HG03097 (cell line): ENCODE measurements around the gene PSORS1C1.
"Not testable (repeated sequence)": the region's sequence is repeated elsewhere in the genome, so short reads cannot be mapped to it uniquely, and the experiment has no call there.

Experiments used
- ATAC-seq: cut with Tn5 transposase; IDR thresholded peaks from one replicate; pipeline ENCODE4 v1.9.1; 2021; ENCODE audit not compliant: unreplicated experiment, low FRiP score

Gene PSORS1C1, protein sequence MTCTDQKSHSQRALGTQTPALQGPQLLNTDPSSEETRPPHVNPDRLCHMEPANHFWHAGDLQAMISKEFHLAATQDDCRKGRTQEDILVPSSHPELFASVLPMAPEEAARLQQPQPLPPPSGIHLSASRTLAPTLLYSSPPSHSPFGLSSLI

DNA sequence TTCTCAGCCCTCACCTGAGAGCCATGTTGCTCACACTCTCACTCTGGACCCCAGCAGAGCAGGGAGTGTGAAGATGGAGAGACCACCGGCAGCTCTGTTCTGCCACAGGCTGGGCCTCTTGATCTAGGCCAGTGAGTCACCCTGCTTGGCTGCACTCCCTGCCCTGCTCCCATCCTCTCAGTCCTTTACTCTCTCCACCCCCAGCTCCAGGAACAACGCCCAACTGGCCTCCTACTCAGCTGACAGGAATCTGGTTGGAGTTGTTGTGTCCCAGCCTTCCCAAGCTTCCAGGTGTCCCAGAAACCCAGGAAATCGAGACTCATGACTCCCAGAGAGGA lies at the start of gene PSORS1C1:
Gene PSORS1C1, plus strand, starts transcription at position 260 of the 338 bp plus-strand sequence. CDS start 14,833 bp downstream, outside the sequence.
- no peak for ATAC-seq

DNA sequence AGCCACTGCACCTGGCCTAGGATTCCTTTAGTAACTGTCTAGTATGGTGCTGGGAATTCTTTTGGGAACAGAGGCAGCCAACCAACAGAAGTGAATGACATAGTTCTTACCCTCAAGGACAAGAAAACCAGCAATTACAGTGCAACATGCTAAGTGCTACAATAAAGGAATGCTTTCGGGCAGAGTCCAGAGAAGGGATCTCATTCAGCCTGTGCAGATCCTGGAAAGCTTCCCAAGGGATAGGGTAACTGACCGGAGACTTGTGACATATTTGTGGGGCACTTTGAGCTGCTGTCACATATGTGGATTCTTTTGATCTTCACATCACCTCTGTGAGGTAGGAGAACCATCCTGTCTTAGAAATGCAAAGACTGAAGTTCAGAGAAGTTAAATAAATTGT lies 49.0 kb upstream of the PSORS1C1 start:
- ATAC-seq: no peak

DNA sequence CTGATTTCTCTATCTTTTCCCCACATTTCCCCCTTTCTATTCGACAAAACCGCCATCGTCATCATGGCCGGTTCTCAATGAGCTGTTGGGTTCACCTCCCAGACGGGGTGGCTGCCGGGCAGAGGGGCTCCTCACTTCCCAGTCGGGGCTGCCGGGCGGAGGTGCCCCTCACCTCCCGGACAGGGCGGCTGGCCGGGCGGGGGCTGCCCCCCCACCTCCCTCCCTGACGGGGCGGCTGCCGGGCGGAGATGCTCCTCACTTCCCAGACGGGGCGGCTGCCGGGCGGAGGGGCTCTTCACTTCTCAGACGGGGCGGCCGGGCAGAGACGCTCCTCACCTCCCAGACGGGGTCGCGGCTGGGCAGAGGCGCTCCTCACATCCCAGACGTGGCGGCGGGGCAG lies 47.6 kb upstream of the PSORS1C1 start:
- ATAC-seq: not testable (repeated sequence)

DNA sequence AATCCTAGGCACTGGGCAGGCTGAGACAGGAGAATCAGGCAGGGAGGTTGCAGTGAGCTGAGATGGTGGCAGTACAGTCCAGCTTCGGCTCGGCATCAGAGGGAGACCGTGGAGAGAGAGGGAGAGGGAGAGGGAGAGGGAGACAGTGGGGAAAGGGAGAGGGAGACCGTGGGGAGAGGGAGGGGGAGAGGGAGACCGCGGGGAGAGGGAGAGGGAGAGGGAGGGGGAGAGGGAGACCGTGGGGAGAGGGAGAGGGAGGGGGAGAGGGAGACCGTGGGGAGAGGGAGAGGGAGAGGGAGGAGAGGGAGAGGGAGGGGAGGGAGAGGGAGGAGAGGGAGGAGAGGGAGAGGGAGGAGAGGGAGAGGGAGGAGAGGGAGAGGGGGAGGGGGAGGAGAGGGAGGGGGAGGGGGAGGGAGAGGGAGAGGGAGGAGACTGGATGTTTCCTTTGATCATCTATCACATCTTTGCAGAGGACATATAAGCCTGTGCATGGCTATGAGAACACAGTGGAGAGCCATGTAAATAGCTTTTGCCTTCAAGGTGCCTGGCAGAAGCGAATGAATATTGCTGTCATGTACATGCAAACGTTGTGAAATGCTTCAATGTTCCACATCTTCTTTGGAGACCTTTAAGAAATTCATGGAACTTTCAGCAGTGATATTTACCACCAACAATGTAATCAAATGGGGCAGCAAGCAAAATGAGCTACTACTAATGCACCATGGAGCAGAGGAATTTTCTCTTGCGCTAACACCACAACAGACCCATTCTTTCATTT lies 46.5 kb upstream of the PSORS1C1 start:
- ATAC-seq: not testable (repeated sequence)

DNA sequence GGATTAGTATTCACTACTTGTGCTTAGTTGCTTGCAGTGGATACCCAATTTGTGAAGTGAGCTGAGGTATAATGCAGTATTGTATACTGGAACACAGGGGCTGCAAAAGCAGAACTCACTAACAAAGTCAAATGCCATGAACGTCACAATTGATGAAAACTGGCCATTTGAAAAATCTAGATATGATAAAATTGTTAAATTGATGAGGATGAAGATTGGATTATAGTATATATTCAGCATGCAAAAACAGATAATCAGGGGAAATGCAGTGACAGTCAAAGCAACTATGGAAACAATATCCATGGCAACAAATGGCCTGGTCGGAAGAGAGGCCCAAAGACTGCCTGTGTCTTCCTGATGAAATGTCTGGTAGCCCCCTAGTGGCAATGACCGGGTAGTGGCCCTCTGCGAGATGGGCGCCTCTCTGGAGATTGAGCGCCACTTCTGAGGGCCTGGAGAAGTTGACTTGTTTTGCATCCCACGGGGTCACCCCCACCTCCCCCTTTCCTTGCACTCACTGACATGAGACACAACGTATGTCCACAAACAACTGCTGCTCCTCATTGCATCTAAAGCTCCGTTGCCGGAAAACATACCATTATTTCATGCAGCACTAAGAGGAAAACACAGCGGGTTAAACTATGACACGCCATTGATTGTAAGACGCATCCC lies 45.8 kb upstream of the PSORS1C1 start:
- ATAC-seq: no peak

DNA sequence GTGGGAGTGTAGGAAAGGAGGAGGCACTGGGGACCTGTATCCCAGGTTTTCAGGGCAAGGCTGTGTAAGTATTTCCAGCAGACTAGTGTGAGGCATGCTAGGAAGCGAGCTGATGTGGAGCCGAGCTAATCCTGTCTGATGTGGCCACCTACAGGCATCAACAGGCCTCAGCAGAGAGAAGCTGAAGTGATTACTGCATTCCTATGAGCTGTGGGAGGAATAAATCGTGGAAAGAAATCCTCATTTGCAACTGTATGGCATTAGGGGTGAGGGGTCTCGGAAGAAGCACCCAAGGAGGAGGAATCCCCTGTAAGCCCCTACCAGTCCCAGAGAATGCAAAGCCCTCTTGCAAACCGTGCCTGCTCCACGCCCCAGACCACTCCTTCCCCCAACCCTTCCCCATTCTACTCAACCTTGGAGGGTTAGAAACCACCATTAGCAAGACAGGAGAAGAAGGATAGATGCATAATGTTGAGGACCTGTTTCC lies 43.8 kb upstream of the PSORS1C1 start:
- no peak for ATAC-seq

DNA sequence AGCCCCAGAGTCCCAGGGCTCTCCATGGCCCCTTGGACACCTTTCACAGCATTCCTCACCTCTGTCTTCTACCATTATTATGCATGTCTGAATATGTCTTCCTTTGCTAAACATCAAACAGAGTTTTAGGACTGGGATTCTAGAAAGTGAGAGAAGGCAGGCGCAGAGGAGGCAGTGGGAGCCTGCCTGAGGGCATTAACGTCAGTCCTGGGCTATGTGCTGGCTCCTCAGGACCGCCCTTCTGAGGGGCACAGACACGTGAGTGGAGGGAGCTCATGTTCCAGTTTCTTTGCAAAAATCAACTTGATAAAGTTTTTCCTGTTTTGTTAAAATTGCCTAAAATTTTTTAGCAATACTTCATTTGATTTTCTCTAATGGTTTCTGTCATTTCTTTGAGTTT lies 40.2 kb upstream of the PSORS1C1 start:
- ATAC-seq: no peak

DNA sequence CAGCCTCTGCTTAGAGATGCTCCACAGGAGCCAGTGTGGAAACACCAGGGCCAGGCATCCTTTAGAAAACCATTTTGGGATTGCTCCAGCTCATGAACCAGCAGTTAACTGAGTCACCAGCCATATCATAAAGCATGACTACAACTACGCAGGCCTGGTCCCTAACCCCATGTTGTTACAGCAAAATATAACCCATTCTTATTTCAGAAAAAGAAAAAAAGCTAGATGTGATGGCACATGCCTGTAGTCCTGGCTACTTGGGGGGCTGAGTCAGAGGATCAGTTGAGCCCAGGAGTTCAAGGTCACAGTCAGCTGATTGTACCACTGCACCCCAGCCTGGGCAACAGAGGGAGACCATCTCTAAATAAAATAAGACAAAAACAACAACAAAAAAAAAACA lies 39.1 kb upstream of the PSORS1C1 start:
- no peak for ATAC-seq

DNA sequence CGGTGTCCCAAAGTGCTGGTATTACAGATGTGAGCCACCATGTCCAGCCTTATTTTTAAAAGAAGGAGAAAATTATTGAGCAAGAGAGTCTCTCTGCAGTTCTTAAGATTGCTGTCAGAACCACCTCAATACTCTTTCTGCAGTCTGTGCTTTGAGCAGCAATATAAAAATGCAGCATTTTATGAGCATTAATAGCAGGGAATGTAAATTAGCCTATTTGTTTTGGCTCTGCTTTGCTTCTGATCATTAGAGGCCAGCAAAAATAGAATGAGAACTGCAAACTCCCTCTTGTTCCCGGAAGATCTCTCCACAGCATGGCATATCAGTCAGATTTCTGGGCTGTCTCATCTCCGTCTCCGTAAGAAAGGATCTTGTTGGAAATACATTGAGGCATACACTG lies 38.0 kb upstream of the PSORS1C1 start:
- no peak for ATAC-seq

DNA sequence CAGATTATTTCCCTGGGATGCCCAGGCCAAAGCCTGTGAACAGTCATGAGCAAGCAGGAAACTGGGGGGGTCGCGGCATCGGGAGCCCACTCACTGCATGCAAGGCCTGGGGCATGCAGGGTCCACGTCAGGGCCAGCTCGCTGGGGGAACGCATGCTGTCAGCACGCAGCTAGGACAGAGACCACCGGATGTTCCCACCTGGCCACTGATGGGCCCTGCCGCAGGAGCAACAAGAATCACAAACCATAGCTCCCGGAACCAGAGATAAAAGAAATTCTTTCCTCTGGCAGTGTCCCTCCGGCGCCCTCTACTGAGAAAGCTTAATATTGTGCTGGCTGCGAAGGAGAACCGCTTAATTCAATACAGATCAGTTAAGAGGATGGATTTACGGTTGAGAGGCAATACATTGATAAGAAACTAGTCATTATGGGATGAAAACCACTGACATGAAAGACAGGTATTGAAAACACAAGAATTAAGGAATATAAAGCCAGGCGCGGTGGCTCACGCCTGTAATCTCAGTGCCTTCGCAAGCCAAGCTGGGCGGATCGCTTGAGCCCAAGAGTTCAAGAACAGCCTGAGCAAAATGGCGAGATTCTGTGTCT lies 34.8 kb upstream of the PSORS1C1 start:
- ATAC-seq: no peak

DNA sequence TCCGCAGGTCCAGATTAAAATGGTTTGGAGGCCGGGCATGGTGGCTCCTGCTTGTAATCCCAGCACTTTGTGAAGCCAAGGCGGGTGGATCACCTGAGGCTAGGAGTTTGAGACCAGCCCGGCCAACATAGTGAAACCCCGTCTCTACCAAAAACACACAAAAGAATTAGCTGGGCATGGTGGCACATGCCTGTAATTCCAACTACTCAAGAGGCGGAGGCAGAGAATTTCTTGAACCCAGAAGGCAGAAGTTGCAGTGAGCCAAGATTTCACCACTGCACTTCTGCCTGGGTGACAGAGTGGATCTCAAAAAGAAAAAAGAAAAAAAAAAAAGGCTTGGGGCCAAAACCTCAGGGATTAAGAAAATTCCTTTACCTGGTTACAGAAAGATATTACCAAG lies 32.7 kb upstream of the PSORS1C1 start:
- ATAC-seq: no peak

DNA sequence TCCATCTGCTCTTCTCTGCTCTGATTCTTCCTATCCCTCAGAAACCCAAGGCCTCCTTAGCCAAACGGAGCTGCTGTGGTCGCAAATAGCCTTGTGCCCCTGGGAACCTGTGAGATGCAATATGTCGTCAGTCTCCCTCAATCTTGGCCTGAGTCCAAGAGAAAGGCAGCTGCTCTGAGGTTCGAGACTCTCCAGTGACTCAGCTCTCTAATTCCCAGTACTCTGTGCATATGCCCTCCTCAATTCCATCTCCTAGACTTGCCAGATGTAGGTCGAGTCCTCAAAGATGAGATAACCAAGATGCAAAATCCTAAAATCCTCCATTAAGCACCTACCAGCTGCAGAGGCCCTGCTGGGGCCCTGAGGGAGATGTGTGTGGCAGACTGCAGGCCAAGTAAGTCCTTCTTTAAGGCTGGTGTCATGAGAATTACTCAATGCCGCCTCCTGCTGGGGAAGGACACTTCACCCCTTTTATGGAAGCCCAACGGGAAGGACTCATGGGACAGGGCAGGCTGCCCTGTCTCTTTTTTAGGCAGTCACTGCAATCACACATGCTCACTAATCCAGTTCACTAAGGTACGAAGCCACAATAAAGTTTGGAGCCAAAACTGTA lies 30.8 kb upstream of the PSORS1C1 start:
- ATAC-seq: no peak

DNA sequence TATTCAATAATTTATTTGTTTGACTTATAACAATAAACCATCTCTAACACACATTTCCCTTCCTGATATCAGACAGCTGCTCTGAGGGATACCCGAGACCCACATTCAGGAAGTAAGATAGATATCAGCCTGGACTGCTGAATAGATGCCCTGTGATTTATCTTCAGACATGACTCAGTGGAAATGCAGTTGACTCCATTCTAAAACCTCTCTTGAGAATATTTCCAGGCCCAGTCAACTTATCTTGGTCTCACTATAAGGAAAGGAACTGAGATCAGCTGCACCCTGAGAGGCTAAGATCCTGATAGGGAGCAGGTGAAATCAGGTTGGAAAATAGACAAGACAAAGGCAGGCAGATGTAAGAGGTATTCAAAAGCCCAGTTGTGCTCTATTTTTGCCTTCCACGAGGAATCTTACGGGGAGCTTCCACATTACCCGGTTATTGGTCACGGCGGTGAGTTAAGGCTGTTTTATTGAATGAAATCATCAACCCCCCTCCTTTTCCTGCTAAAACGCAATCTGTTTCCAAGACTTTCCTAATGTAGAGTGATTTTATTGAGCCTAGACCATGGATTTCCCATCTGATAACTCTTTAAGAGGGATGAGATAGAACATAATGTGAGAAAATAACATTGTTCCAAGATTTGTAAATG lies 27.7 kb upstream of the PSORS1C1 start:
- ATAC-seq: no peak

DNA sequence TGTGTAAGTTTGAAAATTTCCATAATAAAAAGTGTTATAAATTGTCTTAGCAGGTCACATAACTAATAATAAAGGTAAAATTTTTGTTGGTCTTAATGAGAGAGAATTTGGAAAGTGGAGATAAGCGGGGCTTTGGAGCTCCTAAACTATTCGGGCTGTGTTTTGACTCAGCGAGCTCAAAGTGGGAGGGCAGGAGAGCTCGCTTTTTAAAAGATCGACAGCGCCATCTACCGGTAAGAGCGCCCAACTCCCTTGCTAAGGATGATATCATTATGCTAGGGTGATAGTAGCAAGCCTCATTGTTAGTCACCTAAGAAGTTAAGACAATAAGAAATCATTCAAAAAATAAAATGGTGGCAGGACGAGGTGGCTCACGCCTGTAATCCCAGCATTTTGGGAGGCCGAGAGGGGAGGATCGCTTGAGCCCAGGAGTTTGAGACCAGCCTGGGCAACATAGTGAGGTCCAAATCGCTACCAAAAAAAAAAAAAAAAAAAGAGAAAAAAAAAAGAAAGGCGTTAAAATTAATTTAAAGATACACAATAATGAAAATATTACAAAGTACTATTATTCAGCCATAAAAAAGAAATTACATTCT lies 27.0 kb upstream of the PSORS1C1 start:
- no peak for ATAC-seq

DNA sequence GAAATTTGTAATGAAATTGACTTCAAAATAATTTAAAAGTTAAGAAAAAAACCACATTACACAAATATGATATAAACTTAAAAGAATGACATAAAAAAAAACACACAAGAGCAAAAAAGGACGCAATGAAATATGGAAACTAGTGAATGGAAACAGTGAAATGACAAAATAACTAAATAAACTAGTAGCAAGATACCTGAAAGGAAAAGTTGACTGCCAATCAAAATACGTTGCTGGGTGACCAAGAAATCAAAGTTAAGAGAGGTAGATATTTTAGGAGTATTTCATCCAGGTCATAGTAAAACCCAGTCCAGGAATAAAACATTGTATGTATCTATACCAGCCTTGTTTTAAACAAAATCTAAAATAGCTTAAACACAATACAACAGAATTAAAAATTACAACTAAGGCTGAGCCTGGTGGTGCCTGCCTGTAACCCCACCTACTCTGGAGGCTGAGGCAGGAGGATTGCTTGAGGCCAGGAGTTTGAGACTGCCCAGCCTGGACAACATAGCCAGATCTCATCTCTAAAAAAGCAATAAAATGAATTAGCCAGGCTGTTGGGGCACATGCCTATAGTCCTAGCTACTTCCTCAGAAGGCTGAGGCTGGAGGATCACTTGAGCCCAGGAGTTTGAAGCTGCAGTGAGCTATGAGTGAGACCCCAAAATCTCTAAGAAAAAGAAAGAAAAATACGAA lies 24.2 kb upstream of the PSORS1C1 start:
- no peak for ATAC-seq

DNA sequence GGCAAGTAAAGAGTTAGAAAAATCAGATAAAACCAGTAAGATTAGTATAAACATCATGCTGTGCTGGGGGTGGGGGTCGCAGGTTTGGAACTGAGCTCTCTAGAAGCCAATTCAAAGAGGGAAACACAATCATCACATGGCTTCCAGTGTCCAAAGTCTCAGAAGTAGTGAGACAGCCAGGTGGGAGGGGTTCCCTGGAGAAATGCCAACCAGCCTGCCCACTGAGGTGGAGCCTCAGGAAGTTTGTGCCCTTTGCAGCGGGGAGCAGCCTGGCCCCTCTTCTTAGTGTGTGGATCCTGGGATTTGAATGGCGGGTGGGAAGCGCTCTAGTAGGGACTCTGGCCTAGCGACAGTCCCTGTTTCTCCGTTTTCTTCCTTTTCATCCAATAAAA lies 23.6 kb upstream of the PSORS1C1 start:
- ATAC-seq: no peak

DNA sequence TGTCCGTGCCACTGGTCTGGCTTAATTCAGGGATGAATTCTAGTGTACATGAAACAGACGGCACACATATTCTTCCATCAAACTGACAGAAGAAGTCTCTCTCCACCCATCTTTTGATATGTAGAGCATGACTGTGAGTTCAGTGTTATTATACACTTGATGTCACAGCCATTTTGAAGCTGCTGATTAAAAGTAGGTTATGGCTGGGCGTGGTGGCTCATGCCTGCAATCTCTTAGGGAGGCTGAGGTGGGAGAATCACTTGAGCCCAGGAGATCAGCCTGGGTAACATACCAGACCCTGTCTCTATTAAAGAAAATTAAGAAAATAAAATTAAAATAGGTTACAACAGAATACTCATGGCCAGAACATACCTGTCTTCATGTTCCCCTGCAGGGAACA lies 22.9 kb upstream of the PSORS1C1 start:
- ATAC-seq: no peak

DNA sequence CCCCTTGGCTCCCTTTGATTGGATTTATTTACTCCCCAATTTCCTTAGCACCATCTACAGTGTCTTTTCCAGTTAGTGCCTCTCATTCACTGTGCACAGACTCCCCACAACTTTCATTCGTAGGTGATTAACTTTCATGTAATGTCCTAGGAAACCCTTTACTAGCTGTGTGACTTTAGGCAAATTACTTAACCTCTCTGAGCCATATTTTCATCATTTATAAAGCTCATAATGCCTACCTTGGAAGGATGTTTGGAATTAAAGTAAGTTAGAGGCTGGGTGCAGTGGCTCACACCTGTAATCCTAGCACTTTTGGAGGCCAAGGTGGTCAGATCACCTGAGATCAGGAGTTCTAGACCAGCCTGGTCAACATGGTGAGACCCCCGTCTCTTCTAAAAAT lies 22.4 kb upstream of the PSORS1C1 start:
- ATAC-seq: no peak

DNA sequence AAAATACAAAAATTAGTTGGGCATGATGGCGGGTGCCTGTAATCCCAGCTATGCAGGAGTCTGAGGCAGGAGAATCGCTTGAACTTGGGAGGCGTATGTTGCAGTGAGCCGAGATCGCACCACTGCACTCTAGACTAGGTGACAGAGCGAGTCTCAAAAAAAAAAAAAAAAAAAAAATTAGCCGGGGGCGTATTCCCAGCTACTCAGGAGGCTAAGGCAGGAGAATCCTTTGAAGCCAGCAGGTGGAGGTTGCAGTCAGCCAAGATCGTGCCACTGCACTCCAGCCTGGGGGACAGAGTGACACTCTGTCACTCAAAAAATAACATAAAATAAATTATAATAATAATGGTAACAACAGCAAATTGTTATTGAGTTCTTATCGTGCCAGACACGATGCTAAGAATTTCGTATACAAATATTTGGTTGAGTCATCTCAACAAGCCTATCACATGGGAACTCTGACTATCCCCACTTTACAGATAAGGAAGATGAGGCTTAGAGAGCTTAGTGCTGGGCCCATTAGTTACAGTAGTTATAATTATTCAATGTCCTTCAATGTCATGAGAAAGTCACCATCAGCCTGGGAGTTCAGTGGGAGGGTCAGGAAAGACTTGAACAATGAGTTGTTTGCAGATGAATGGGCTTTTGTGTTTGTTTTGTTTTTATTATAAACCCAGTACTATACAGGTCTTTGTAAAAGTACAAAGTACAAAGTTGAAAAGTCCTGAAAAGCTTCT lies 21.7 kb upstream of the PSORS1C1 start:
- no peak for ATAC-seq
